NCI-H2107 treated with DMSO at 0.1 percent for 48 hours (cell line): ENCODE results near the gene IRF4.
A peak's percentile ranks its signal among the peaks of the same experiment; 100 is the strongest.

Experiments used
- DNase-seq: peaks from one replicate; lab custom pipeline; 2025; ENCODE audit not compliant: unreplicated experiment; lab: John Stamatoyannopoulos, UW

IRF4 gene

DNA sequence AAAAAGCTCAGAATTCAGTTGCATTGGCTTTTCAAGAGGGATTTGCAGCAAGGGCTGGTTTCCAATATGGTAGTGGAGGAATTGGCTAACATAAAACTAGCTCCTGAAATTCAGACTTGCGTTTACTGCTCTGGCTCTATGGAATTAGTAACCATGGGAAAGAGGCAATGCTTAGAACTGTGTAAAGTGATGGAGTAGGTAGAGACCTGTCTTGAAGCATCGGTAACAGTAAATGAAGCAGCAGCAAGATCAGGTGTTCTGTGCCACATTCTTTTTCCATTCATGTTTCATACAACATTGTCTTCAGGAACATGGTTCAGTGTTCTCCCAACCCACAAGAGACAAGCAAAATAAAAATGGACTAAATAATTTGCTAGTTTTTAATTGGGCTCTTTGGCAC is 6.5 kb downstream of the IRF4 start:
- DNase-seq, result no peak

DNA sequence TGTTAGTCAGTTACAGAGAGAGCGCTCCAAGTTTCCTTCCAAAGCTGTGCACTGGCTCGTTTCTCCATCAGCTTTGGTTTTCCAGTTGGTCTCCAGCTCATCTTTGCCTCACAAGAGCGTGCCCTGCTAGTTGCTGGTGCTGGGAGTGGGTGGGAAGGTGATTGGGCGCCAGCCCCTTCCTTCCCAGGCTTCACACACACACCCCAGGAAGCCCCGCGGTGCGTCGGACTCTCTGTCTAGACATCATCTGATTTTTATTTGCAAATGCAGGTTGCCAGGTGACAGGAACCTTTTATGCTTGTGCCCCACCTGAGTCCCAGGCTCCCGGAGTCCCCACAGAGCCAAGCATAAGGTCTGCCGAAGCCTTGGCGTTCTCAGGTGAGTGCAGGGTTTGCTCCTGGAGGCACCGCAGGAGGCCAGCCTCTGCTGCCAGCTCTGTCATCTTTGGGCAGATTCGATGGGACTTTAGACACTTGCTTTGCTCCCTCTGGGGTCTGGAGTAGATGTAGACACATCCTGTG is 7.1 kb downstream of the IRF4 start:
- DNase-seq, result no peak

DNA sequence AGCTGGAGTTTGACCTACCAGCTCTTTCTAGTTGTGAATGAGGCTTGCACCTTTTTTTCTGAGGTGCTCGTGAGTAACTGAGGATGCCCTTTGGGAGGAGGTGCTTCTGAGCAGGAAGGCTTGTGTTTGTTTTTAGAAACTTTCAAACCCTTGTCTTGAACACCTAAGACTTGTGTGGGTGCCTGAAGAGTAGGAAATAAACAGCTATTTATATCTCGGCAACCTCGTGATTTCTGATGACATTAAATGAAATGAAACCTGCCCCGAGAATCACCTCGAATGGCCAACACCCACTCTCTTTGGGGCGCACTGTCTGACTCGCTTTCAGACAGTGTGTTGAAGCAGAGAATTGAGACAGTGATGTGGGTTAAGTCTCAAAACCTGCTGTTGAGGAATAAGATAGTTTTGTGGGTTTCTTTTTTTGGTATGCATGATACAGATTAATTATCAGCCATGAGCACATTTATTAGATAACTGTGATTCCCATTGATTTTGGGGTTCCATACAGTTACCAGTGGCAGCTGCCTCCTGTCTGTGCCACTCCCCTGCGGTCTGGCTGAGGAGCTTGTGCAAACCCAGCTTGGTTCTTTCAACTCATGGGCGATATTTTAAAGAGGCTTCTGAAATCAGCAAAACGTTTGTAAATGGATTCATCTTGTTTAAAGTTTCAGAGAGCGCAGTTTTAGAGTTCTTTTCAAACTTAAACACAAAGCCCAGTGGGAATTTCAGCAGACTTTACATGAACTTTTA is 8.4 kb downstream of the IRF4 start:
- no peak for DNase-seq

DNA sequence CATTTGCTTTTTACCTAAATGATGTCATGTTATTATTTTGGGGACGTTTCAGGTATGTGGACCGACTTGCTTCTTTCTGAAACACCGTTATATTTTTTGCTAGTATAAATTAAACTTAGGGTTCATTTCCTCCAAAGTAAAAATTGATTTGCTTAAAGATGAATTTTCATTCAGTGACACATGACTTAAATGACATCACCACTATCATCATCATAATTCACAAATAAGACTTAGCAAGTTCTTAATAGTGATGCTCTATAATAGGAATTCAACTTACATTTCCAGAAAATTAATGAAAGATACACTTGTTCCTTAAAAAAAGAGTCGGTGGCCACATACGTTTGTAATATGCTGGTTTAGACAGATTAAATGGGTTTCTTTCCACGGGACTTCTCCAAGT is 9.3 kb downstream of the IRF4 start:
- no peak for DNase-seq

GRCh38 chr6:401239-401993 is 9.9 kb downstream of the IRF4 start:
- DNase-seq, result no peak

GRCh38 chr6:401994-402640 is 10.6 kb downstream of the IRF4 start:
- no peak for DNase-seq

- no peak for DNase-seq
Measured at GRCh38 chr6:402901-403658, 11.5 kb downstream of the IRF4 start.

- DNase-seq, result no peak
Measured at GRCh38 chr6:403659-404655, 12.4 kb downstream of the IRF4 start.

- no peak for DNase-seq
Measured at GRCh38 chr6:404685-405423, 13.3 kb downstream of the IRF4 start.

DNA sequence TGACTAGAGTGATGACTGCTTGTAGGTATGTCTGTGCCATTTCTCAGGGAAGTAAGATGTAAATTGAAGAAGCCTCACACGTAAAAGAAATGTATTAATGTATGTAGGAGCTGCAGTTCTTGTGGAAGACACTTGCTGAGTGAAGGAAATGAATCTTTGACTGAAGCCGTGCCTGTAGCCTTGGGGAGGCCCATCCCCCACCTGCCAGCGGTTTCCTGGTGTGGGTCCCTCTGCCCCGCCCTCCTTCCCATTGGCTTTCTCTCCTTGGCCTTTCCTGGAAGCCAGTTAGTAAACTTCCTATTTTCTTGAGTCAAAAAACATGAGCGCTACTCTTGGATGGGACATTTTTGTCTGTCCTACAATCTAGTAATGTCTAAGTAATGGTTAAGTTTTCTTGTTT is 16.6 kb downstream of the IRF4 start:
- DNase-seq, result no peak

DNA sequence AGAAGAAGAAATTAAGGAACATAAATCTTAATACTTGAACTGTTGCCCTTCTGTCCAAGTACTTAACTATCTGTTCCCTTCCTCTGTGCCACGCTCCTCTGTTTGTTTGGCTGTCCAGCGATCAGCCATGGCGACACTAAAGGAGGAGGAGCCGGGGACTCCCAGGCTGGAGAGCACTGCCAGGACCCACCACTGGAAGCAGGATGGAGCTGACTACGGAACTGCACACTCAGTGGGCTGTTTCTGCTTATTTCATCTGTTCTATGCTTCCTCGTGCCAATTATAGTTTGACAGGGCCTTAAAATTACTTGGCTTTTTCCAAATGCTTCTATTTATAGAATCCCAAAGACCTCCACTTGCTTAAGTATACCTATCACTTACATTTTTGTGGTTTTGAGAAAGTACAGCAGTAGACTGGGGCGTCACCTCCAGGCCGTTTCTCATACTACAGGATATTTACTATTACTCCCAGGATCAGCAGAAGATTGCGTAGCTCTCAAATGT is 17.1 kb downstream of the IRF4 start:
- peak; percentile 22 for DNase-seq

DNA sequence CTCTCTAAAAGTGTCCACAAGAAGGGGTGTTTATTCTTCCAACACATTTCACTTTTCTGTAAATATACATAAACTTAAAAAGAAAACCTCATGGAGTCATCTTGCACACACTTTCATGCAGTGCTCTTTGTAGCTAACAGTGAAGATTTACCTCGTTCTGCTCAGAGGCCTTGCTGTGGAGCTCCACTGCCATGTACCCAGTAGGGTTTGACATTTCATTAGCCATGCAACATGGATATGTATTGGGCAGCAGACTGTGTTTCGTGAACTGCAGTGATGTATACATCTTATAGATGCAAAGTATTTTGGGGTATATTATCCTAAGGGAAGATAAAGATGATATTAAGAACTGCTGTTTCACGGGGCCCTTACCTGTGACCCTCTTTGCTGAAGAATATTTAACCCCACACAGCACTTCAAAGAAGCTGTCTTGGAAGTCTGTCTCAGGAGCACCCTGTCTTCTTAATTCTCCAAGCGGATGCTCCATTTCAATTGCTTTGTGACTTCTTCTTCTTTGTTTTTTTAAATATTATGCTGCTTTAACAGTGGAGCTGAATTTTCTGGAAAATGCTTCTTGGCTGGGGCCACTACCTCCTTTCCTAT is 17.9 kb downstream of the IRF4 start:
- no peak for DNase-seq

DNA sequence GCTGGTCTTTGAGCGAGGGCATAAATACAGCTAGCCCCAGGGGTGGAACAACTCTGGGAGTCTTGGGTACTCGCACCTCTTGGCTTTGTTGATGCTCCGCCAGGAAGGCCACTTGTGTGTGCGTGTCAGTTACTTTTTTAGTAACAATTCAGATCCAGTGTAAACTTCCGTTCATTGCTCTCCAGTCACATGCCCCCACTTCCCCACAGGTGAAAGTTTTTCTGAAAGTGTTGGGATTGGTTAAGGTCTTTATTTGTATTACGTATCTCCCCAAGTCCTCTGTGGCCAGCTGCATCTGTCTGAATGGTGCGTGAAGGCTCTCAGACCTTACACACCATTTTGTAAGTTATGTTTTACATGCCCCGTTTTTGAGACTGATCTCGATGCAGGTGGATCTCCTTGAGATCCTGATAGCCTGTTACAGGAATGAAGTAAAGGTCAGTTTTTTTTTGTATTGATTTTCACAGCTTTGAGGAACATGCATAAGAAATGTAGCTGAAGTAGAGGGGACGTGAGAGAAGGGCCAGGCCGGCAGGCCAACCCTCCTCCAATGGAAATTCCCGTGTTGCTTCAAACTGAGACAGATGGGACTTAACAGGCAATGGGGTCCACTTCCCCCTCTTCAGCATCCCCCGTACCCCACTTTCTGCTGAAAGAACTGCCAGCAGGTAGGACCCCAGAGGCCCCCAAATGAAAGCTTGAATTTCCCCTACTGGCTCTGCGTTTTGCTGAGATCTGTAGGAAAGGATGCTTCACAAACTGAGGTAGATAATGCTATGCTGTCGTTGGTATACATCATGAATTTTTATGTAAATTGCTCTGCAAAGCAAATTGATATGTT is 19.2 kb downstream of the IRF4 start:
- DNase-seq, result no peak

- peak; percentile 9 for DNase-seq
Measured at GRCh38 chr6:411402-412145, 20.0 kb downstream of the IRF4 start.

DNA sequence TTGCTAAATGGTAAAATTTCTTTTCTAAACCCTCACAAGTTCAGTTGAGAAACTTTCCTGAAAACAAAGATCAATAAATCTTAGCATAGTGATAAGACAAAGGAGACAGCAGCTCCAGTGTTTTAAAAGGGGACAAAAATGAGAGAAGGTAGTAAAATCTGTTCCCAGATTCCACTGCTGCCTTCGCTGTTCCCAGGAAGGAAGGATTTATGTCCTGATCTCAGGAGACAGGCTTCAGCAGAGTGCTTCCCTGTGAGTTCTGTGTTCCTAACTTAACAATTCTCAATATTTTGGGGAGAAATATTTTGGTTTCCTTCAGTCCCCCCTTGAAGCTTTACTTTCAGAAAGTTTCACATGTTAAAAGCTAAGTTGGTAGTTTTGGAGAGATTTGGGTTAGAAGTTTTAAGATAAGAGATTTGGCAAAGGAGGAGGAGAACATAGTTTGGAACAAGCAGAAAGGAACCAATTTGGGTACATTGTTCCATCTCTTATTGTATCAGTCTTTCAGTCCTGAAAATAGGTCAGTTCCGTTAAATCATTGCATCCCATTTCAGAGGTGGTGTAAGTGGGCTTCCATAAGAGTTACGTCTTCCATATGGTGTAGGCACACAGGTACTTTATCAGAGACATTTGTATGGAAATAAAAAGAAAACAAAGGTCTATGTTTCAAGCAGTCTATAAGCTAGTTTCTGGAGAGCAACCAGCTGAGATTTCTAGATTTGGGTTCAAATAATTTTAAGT is 20.8 kb downstream of the IRF4 start:
- no peak for DNase-seq

- DNase-seq, result no peak
Measured at GRCh38 chr6:414447-414846, 22.9 kb downstream of the IRF4 start.
